GF-D8 (cell line): ENCODE results near the gene PIR.

ENCODE experiments used
- DNase-seq: peaks from one replicate; lab custom pipeline; 2025; lab: John Stamatoyannopoulos, UW

The PIR gene

DNA sequence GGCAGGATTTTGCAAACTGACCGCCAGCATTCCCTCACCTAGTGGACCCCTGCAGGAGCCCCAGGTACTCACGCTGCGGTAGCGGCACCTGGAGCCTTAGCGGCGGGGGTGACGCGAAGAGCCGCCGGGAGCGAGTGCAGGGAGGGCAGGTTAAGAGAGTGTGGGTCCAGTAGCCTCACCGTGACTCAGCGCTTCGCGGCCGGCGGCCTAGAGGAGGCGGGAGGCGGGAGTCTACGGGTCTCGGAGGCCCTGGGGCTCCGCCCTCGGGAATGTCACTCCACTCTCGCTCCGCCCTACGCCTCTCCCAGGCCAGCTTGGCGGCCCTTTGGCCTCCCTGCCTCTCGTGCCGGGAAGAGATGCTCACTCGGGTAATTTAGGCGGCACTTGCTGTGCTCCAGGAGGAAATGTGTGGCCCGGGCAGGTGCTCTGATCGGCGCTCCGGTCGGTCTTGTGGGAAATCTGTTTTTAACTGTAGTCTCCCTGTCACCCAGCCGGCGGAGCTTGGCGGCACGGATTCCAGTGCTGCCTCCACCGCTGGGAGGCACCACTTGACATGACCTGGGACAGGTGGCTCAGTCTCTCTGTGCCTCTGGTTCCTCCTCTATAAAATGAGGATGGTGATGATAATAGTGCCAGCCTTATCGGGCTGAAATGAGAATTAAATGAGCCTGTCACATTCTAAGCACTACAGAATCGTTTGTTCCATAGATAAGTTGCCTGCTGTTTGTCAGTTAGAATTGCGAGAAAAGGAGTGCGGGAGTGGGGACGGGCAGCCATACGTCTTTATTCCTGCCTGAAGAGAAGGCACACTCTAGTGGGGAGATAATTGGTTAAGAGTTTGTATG is at the start of gene PIR:
Gene PIR, minus strand, starts transcription at position 216 of the 845 bp plus-strand sequence. CDS start 2,076 bp downstream, outside the sequence.
- DNase-seq: peak; percentile 49

DNA sequence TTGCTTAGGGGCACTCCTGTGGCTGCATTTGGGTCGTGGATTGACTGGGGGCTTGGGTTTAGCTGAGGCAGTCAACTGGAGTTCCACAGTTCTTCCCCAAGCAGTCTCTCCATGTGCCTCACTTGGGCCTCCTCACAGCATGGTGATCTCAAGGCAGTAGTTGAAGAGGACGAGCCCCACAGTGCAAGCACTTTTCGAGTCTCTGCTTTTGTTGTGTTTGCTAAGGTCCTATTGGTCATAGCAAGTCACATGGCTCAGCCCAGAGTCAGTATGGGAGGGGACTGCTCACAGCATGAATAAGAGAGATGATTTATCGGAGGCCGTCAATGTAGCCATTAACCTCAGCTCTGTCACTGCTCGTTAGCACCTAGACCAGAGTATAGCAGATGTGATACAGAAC is 37.2 kb upstream of the PIR start:
- DNase-seq: no peak

DNA sequence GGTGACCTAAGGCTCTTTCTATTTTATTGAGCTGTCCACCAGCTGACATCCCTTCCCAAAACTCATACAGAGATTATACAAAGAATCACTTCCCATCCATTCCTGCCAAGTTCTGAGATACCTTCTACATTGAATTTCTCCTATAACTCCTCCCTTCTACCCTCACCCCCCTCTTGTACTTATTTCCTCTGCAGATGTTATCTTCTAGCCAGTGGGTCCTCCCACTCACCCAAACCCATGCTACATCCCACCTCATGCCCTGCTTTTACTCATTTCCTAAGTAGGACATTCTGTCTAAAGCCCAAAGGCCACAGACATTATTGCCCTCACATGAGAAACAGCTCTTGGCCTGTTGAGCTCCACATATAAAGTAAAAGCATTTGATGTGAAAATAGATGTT is 36.0 kb upstream of the PIR start:
- no peak for DNase-seq

DNA sequence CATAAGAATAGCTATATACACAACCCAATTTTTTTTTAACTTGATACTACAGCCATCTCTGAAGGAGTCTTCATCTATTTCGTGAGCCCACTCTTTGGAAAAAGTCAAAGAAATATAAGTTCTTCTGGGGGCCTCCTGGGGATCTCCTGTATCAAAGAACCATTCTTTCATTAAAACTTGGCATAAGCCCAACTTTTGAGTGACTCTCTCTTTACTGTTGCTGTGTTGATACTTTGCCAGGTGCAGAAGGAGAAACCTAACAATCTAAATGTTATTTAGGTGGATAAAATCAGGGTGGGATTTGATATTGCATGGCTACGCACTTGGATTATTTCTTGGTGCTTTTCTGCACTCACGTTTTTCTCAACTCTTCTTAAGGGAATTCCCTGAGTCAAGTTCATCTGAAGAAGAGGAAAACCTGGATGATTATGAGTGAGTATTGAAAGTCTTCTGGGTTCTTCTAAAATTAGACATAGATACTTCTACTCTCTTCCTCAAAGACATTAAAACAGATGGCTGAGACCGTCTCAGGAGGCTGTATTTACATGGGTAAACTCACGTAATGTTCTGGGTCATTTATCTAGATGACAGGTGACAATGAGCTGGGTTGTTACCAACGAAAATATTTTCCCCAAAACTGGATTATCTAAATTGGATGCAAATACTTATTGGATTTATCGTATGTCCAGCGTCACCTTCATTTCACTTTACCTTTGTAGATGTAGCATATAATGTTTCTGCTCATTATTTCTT is 32.7 kb upstream of the PIR start:
- DNase-seq: no peak

DNA sequence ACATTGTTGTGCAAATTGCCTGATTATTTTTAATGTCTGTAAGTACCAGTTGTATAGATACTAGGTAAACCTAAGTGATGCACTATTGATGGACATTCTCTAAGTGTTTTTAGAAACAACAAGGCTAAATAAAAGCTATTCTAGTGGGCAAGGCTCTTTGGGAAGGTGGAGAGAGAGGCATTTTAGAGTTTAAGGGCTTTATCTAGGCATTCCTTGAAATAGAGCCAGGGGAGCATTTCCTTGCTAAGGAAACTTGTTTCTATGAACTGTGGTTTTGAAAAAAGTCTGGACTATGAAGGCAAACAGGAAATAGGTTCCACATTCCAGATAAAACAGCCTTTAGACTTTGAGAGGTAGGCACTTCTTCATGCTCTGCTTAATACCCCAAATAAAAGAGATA is 31.3 kb upstream of the PIR start:
- DNase-seq: no peak

DNA sequence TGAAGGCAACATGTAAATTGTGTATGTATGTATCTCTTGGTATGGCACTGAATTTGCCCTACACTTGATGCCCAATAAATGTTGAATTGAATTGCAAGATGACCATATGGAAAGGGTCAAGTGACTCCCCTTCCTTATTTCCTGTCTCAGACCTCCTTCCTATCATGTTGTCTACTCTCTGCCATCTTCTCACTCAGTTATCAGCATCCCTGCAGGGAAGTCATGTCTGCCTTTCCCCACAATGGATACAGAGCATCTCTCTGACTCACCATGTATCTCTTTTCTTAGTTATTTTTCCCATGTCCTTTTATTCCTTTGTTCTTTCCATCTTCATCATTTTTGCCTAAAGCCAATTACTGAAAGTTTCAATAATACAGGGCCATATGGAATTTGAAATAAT is 30.0 kb upstream of the PIR start:
- no peak for DNase-seq

DNA sequence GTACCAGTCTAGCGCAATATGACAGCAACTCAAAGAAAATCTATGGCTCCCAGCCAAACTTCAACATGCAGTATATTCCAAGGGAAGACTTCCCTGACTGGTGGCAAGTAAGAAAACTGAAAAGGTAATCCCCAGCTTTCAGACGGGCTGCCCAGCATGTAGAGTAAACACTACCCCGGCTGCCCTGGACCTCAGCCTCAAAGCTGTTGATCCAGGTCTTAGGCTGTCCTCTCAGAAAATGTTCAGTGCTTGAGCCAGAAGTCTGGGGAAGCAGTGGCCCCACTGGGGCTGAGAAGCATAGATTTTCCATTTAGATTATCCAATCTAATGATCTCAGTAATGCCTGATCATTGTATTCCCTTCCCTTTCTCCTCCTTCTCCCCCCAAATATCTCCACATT is 29.3 kb upstream of the PIR start:
- no peak for DNase-seq

DNA sequence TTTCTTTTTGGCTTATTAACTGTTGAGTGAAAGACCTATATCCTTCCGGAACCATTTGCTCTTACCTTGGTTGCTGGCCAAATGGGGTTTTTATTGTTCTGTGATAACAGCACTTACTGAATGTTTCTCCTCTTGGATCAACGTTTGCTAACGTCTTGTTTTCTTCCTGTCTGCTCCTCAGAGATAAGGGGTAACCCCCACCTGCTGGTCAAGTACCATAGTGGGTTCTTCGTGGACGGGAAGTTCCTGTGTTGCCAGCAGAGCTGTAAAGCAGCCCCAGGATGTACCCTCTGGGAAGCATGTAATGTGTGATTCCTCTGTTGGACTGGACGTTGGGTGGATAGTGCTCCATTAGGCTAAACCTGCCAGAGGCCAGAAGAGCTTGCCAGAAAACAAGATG is 22.8 kb upstream of the PIR start:
- DNase-seq: peak; percentile 68

DNA sequence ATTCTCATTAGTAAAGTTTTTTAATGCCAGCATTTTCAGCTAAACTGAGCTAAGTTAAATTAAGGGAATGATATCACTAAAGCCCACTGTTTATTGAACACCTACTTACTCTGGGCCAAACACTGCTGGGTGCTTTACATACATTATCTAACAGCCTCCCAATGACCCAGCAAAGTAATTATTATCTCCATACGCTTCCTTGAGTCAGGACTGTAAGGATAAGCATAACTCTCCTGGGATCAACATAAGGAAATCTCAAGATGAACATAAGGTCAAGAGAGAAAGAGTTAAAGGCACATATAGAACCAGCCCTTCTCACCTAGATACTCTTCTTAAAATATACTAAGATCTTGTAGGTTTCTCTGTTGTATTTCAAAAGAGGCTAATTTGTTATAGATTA is 21.1 kb upstream of the PIR start:
- no peak for DNase-seq

DNA sequence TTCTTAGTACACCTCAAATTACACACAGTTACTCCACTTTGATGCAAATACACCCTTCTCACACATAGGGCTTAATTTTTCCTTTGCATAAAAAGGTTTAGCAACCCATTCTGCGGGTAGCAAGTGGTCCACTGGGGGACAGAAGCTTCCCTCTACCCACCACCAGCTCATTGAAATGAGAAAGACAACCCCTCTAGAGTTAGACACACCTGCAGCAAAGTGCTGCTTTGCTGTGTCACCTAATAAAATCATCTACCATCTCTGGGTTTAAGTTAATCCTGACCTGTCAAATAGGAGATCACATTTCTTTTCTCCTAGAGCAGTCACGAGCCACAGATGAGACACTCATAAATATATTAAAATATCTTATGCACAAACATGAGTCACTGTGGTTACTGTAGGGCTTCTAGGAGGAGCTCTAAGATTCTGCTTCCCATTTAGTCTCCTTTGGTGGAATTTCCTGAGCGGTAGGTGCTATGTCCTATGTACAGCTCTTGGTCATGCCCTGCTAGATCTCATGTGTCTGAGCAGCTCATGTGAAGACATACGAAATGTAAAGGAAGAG is 19.4 kb upstream of the PIR start:
- no peak for DNase-seq

DNA sequence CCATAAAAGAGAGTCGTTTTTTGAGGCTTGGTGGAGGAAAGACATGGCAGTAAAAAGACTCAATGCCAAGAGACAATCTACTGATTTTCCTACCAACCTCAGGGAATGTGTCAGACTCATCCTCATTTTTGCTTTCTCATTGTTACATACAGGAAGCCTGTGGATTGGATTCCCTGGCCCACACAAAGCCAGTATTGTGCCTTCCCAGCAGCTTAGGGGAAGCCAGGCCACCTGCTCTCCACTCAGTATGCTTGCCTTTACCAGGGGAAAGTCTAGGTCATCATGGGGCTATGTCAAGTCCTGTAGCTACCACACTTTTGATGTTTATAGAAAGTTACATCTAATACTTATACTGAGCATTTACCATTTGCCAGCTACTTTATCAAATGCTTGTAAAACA is 18.4 kb upstream of the PIR start:
- no peak for DNase-seq

DNA sequence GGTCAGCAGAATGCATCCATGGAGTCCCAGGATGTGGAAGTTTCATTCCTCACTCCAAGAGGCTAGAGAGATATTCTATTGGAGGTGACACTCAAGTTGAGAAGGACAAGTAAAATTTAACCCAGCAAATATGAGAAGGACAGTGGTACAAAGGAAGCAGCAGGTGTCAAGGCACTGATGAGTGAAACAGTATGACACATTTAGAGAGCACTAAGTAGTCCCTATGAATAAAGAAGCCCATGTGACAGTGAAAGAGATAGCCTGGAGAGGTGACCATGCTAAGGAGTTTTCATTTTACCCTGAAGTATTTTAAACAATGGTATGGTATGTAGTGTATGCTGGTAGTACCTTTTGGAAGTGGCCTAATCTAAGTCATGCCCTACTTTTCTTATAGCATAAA is 16.7 kb upstream of the PIR start:
- DNase-seq: no peak

DNA sequence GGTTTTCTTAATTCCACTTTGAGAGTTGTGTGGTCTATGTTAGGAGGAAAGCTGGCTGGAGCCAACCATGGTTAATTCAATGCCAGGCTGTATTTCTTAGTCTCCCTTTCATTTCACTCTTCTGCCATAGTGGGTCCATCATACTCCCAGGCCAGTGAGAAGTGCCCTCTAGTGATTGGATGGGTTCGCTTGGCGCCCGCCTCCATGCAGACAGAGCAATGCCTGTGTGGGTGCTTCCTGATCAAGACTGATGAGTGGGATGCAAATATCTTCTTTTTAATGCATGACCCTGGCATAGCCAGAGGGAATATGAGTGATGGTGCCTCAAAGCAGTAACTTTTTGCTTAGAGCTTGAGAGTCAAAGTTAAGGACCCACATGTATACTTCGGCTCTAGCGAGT is 13.9 kb upstream of the PIR start:
- no peak for DNase-seq

DNA sequence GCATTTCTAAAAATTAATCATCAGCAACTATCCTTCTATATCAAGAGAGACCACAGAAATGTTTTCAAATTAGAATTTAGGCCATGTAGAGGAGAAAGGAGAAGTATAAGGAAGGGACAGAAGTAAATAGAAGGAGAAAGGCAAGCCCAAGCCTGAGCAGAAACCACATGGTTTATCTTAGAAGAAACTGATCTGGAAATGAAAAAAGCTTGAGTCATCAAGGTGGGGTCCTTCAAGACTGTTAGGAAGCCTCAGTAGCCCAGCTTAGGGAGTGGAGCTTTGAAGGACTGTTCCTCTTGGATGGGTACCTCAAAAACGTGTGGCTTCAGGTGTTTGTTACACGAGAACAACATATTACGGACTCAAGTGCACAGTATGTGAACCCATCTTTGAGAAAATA is 12.0 kb upstream of the PIR start:
- peak; percentile 1 for DNase-seq

DNA sequence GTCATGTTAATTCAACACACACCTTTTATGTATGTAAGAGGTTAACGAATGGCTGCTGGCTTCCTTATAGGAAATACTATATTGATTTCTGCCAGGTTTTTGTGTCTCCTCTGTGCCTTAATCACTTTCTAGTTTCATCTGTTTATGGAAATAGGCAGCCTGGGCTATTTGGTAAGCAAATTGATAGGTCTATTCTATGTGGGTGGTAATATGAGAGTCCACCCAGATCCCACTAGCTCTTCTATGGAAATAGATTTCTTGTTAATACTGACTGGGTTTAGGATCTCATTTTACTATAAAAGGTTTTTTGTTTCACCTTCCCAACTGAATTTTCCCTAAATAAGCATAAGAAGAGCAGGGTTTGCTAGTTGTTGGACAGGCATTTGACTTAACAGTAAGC is 11.5 kb upstream of the PIR start:
- DNase-seq: no peak

DNA sequence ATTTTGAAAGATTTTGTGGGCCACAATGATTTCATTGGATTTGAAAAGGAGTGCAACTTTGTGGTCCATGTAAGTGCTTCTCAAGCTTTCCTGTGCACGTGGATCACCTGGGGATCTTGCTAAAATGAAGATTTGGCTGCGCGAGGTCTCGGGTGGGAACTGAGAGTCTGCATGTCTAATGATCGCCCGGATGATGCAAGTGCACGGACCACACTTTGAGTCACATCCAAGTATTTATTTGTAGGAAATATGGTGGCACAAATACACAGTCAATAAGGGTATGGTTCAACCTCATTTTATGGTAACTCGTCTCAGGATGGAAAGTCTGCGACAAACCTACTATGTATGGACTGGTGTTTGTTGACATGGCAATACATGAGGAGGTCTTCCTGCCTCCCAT is 8.4 kb upstream of the PIR start:
- DNase-seq: no peak

DNA sequence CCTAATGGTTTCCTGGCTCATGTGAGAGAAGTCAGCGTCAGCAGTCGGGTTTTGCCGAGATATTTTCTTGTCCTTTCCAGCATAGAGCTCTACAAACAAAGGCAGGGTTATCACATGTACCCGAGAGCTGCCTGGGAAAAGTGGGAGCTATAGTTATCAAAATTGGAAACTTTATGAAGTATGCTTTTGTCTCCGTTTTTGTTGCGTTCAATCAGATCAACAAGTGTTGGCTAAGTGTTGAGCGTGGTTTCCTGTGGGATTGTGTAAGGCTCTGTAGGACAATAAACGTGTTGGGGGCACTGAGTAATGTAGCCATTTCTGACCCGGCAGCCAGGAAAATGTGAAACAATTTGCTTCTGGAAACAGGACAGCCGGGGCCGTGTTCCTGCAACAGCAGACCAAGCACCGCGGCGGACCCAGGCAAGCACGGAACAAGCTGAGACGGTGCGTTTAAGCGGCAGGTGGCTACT is 7.4 kb upstream of the PIR start, which contains the start of gene BMX:
Gene BMX, plus strand, starts transcription at position 311 of the 470 bp plus-strand sequence. CDS start 7,547 bp downstream, outside the sequence.
- peak; percentile 23 for DNase-seq

DNA sequence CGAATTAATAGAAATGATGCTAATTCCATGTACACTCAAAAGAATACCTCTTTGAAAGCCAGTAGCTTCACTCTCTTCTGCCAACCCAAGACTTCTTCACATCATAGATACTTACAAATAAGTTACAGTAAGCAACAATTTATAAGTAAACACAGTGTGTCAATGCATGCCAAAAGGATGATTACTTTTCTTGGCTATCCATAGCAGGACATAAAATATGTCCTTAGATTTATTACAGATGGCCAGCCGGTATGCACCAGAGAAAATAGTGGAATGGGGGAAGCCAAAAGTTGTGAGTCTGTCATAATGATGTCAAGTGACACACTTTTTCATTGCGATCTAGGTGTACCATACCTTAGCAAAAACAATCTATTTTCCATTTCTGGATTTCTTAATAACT is 6.8 kb upstream of the PIR start:
- no peak for DNase-seq

DNA sequence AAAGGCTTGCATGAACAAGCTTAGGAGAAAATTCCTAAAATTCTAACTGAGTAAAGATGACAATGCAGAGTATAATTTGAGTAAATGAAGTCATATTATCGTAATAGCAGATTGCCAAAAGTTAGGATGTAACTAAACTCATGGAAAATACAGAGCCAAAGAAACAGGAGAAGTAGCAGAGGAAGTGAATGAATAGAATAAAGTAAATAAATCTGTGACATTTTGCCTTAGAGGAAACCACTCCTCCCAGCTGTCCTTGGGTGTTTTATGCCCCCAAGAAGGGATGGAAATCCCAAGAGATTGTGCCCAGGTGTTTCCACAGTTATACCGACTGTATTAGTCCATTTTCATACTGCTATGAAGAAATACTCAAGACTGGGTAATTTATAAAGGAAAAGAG is 5.6 kb upstream of the PIR start:
- DNase-seq: no peak

DNA sequence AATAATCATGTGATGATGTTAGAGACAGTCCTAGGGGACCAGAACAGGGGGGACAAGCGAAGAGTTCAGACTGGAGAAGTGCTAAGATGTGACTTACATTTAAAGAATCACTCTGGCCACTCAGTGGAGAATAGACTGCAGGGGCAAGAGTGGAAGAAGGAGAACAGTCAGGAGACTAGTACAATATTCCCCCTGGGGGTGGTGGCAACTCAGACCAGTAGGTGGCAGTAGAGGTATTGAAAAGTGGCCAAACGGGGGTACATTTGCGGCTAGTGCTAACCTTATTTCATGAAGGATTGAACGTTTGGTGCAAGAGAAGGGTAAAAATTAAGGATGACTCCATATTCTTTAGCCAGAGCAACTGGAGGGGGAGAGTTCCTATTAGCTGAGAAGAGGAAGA is 4.7 kb upstream of the PIR start:
- DNase-seq: peak; percentile 9

DNA sequence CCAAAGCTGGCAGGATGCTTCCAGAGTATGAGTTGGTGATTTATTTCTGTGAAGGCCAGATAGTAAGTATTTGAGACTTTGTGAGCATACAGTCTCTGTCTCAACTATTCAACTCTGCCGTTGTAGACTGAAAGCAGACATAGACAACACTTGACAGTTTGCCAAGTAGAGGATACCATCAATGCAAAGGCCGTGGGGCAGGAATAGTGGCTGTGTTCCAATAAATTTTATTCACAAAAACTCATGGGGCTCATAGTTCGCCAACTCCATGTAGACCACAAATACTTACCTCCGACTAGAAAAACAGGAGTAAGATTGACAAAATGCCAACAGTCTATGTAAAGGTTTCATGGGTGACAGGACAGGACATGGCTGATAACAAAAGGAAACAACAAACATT is 3.7 kb upstream of the PIR start:
- DNase-seq: no peak

DNA sequence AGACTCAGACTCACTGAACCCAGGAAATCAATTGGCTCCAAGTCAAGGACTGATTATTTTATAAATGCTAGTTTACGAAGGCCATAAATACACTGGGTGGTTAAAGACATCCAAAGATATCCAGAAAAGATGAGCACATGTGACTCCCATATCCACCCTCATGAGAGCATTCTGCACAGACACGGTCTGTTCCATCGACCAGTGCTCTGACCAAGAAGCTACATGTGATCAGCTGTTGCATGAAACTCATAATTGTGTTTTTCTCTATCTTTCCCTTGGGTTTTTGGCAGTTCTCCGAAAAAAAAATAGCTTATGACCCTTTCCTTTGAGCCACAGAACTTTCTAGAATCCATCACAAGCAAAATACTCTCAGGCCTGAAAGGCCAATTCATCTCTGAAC is 2.7 kb upstream of the PIR start:
- no peak for DNase-seq

DNA sequence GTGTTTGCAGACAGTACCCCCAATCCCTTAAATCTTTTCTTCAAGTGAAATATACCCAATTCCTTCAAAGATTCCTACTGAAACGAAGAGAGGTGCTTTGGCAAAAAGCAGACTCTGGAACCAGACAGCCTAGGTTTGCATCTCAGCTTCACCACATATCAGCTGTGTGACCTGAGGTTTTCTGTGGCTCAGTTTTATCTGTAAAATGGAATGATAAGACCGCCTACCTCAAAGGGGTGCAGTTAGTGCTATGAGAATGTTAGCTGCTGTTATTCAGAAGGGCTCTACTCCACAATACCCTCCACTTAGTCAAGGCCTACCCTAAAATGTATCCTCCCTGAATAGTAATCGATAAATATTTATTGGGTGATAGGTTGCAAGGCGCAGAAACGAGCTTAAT is 664 bp downstream of the PIR start:
- DNase-seq: no peak
